ENCODE data around the gene CERCAM.
A peak's percentile ranks its signal among the peaks of the same experiment; 100 is the strongest.
"Not testable (repeated sequence)": the region's sequence is repeated elsewhere in the genome, so short reads cannot be mapped to it uniquely, and the experiment has no call there.

Gene CERCAM

DNA sequence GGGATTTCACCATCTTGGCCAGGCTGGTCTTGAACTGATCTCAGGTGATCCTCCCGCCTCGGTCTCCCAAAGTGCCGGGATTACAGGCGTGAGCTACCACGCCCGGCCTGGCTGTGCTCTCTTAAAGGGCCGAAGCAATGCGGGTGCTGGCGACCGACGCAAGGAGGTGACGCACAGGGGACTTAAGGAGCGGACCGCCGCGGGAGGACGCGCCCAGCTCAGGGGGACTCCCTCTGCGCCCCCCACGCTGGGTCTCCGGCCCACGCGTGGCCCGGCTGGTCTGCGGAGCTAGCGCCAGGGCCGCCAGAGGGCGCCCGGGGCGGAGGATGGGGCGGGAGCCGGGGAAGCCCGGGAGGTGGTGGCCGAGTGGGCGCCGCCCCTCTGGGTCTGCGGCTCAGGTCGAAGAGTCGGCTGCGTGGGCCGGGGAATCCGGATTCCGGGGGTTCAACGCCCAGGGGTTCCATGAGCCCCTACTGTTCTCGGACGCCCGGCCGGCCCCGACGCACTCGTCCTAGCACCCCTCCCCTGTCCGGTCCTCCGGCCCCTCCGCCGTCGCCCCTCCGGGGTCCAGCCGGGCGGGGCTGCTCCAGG lies 502 bp upstream of the CERCAM start:
- no peak for DNase-seq

DNA sequence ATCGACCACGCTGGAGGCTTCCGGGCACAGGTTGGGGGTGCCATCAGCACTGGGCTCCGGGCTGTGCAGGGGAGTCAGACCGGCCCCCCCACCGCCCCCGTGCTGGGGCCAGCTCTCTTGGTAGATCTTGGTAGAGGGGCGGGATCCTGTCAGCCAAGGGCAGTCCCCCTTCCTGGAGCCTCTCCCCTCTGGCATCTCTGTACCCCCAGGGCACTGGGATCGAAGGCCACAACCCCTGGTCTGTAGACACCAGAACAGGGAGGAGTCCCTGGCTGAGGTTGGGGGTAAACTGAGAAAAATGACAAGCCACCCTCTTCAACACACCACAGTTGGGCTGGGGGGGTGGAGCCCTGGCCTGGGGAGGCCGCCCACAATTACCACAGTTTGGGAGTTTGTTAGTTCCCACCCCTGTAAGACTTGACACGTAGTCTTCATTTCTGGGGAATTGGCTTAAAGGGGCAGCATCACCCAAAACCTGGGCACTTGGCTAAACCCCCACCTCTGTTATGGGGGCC lies 882 bp downstream of the CERCAM start:
- DNase-seq: no peak

DNA sequence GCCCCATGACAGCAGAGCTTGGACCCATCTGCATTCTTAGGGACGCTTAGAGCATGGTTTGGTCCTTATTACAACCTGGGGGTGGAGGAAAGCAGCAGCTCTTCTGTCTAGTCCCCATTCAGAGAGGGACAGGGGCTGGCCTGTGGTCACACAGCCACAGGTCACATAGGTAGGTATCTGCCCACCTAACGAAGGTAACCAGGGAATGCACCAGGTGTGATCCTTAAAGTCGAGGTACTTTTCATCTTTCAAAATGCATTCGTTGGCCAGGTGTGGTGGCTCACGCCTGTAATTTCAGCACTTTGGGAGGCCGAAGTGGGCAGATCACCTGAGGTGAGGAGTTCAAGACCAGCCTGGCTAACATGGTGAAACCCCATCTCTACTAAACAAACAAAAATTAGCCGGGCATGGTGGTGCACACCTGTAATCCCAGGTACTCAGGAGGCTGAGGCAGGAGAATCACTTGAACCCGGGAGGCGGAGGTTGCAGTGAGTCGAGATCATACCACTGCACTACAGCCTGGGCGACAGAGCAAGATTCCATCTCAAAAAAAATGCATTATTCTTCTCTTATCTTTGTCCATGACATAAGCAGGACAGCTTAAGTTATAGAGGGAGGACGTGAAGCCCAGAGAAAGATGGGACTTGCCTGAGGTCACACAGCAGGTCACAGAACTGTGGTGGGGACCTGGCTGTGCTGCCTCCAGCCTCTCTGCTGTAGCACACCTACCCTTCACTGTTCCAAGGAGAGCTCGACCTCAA lies 1.5 kb downstream of the CERCAM start:
- not testable (repeated sequence) for DNase-seq

DNA sequence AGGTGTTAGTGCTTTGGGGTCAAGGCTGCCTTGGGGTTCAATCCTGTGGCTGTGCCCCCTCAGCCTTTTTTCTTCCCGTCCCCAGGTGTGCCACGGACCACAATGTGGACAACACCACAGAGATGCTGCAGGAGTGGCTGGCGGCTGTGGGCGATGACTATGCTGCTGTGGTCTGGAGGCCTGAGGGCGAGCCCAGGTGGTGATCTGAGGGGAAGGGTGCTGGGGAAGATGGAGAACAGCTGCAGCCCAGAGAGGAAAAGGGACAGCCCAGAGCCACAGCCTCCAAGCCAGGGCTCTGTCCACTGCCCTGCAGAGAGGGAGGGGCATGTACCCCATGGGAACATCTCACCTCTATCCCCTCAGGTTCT lies 2.1 kb downstream of the CERCAM start:
- no peak for DNase-seq

DNA sequence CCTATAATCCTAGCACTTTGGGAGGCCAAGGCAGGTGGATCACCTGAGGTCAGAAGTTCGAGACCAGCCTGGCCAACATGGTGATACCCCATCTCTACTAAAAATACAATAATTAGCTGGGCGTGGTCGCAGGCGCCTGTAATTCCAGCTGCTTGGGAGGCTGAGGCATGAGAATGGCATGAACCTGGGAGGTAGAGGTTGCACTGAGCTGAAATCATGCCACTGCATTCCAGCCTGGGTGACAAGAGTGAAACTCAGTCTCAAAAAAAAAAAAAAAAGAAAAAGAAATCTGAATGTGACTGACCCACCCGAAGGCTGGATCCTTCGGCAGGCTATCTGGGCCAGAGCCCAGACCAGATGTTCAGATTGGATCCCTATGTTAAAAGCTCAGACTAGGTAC lies 2.7 kb downstream of the CERCAM start:
- DNase-seq: not testable (repeated sequence)

DNA sequence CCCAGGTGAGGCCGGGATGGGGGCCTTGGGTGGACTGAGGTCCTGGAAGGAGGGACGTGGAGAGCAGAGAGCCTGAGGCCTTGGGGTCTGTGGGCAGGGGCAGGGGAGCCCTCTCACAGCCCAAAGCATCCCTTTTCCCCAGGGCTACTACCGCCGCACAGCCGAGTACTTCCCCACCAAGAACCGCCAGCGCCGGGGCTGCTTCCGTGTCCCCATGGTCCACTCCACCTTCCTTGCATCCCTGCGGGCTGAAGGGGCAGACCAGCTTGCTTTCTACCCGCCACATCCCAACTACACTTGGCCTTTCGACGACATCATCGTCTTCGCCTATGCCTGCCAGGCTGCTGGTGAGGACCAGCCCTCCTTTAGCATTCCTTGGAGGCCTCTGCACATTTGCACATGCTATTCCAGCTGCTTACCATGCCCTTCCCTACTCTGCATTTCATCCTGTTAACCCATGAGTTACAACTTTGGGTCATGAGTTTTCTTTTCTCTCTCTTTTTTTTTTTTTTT lies 3.7 kb downstream of the CERCAM start:
- DNase-seq: no peak

DNA sequence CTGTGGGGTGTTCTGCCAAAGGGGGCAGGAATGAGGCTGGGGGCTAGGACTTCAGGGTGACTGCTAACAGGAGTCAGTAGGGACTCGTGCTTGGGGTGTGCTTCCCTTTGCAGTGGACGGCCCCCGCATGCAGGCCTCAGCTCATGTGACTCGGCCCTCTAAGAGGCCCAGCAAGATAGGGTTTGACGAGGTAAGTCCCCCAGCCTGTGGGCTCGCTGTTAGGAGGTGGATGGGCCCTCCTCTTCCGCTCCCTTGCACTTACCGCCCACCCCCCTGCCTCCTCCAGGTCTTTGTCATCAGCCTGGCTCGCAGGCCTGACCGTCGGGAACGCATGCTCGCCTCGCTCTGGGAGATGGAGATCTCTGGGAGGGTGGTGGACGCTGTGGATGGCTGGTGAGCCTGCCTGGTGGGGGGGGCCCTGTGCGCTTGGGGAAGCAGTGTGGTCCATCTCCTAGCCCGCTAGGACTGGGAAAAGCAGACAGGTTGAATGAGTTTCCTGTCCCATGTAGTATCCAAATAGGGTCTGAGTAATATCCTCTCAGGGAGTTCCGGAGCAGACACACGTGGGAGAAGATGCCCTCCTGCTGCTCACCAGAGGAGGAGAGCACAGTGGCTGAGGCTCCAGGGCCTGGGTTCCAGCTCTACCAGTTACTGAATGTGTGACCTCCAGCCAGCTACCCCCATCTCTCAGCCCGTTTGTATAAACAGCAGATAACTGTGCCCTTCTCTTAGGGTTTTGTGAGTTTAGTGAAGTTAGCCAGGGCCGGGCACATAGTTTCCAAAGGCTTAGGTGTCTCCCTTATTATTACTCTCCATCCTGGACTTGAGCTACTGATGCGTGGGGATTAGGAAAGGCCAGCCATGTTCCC lies 8.2 kb downstream of the CERCAM start:
- no peak for DNase-seq

DNA sequence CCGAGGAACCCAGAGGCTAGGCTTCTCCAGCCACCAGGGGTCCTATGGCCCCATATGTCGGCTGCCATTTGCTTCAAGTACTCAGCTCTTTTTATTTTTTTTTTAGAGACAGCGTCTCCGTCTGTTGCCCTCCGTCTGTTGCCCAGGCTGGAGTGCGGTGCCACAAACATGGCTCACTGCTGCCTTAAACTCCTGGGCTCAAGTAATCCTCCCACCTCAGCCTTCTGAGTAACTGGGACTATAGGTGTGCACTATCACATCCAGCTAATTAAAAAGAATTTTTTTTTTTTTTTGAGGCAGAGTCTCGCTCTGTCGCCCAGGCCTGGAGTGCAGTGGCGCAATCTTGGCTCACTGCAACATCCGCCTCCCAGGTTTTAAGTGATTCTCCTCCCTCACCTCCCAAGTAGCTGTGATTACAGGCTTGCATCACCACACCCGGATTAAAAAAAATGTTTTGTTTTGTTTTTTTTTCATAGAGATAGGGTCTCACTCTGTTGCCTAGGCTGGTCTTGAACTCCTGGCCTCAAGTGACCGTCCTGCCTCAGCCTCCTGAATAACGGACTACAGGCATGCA lies 8.9 kb downstream of the CERCAM start:
- DNase-seq: no peak

DNA sequence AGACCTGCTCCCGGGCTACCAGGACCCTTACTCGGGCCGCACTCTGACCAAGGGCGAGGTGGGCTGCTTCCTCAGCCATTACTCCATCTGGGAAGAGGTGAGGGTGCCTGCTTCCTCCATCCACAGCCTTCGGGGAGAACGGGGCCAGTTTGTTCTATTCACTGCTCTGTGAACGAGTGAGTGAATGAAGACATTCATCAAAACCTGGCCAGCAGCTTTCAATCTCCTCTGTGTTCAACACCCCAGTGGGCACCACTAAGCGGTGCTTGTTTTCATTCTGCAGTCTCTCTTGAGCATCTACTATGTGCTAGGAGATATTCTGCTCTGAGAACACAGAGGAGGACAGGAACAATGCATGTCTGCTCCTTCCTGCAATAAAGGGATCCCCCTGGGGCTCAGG lies 10.6 kb downstream of the CERCAM start:
- no peak for DNase-seq

DNA sequence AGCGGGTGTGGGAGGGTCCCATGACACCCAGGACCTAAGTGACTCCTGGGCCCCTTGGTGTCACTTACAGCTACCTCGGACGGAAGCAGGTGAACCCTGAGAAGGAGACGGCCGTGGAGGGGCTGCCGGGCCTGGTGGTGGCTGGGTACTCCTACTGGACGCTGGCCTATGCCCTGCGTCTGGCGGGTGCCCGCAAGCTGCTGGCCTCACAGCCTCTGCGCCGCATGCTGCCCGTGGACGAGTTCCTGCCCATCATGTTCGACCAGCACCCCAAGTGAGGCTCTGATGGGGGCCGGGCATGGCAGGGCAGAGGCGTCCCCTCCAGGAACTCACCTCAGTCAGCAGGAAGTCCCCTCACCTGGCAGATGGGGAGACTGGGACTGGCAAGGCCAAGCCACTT lies 13.7 kb downstream of the CERCAM start:
- no peak for DNase-seq

DNA sequence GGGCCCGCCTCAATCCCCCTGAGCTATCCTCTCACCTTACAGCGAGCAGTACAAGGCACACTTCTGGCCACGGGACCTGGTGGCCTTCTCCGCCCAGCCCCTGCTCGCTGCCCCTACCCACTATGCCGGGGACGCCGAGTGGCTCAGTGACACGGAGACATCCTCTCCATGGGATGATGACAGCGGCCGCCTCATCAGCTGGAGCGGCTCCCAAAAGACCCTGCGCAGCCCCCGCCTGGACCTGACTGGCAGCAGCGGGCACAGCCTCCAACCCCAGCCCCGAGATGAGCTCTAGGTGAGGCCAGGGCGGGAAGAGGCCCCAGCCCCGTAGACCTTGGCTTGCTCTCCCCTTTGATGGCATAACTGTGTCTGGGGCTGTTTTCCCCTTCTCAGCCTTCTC lies 15.0 kb downstream of the CERCAM start:
- DNase-seq: no peak

DNA sequence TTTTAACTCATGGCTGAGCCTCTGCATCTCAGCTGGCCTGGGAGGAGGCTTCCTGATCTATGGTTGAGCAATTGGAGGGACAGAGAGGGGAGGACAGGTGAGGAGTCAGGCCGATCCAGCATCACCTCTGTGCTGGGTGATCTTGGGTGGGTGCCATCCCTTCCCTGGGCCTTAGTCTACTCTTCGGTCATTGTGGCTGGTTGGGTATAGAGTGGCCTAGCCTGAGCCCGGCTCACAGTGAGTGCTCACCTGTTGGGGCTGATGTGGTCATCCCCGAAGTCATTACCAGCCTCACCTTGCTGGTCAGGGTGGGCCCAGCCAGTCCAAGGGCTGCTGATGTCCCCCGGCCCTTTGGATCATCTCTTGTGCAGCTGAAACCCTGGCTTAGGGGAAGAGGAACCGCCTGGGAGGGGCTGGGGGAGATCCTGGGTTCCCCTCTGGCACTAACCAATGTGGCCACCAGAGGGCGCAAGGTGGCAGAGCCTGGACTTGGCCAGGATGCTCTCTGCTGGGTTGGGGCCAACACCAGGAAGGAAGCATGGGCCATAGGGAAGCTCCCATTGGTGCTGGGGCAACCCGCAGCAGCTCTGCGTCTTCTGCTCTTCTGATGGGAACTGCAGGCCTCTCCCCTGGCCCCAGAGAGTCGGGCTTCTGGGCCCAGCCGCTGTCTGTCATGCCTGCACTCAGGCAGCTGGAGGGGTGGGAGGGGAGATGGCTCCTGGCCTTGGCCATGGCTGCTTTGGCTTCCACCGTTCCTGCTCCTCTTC lies 17.9 kb downstream of the CERCAM start:
- DNase-seq: peak; percentile 20

DNA sequence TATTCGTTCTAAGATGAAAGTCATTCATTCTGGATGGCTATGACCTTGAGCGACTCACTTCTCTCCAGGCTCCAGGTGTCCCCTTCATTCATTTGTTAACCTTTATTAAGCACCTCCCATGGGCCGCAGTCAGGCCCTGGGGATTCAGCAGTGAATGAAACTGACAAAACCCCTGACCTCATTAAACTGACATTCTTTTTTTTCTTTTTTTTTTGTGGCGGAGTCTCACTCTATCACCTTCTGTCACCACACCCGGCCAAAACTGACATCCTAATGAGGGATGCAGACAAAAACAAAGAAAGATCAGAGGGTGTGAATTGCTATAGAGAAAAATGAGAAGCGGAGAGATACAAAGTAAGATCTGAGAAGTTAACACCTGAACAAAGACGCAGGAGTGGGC lies 18.6 kb downstream of the CERCAM start:
- no peak for DNase-seq

DNA sequence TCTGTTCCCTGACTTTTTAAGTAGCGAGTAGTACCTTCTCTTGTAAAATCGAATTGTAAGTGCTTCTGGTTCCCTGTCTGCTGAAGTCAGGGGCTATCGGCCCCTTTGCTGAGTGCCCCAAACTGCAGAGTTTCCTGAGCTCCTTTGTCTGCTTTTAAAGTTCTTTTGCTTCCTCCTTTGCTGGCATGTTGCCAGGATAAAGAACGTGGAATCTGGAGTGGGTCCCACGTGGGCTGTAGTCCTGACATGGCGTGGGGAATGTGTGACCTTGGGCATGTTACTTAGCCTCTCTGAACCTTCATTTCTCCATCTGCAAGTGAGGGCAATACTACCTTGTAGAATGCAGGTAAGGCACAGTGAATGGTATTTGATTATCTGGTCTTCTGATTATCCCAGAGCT lies 21.5 kb downstream of the CERCAM start:
- DNase-seq: no peak

DNA sequence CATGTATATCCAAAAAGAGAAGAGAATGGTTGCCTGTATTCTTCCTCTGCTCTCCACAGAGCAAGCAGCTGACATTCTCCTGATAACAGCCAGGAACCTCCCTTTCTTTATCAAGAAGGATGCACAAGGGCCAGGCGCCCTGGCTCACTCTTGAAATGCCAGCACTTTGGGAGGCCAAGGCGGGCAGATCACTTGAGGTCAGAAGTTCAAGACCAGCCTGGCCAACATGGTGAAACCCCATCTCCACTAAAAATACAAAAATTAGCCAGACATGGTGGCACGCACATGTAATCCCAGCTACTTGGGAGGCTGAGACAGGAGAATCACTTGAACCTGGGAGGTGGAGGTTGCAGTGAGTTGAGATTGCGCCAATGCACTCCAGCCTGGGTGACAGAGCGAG lies 25.8 kb downstream of the CERCAM start:
- not testable (repeated sequence) for DNase-seq

DNA sequence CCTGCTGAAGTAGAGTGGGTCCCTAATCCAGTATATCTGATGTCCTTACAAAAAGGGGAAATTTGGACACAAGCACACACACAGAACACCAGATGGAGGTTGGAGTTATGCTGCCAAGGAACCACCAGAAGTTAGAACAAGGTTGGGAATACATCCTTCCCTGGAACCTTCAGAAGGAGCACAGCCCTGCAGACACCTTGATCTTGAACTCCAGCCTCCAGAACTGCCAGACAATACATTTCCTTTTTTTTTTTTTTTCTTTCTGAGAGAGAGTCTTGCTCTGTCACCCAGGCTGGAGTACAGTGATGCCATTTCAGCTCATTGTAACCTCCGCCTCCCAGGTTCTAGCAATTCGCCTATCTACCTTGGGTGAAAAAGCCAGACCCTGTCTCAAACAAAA lies 28.1 kb downstream of the CERCAM start:
- DNase-seq: no peak

DNA sequence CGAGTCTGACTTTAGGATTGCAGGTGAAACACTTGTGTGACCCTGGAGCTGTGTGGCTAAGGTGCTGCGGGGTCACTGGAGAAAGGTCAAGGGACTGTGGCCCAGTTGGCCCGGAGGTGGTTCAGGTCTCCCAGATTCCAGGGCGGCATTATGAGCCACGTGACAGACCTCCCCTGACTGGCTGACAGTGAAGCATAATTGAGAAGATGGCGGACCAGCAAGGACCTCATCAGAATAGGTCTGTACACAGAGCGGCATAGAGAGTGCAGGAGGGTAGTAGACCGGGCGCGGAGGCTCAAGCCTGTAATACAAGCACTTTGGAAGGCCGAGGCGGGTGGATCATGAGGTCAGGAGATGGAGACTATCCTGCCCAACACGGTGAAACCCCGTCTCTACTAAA lies 34.3 kb downstream of the CERCAM start:
- DNase-seq: no peak

DNA sequence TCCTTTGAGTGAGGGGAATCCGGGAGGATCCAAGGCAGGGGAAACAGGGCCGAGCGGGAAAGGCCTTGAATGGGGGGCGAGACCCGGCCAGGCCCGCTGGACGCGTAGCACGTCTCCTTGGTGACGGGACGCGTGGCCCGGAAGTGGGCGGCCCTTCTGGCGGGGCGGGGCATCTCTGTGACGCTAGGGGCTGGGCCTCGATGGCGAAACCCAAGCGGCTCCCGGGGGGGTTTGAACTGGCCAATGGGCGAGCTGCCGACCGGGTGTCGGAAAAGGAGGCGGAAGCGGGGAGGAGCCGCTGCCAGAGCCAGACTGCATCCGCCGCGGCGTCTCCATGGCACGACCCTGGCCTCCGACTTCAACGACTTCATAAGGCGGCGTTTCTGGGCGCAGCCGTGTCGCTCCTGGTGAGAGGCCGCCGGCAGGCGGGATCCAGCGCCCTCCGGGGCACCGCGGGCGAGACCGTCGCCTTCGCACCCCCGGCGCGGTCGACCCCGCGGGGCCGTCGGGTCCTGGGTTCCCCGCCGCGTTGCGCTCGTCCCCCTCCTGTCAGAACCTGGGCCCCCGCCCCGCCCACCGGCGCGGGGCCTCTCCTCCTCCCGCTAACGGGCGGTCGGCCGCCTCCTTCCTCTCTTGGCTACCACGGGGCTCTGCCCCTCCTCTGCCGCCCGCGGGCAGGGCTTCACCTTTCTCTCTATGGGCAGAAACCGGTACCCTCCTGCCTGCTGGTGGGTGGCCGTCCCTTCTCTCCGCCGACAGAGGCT lies 35.4 kb downstream of the CERCAM start, which contains the start of gene ODF2:
TSS of gene ODF2 (plus strand) at position 158 of the 764 bp plus-strand sequence. CDS start at position 244, 86 bp downstream.
- DNase-seq: peak; percentile 69

DNA sequence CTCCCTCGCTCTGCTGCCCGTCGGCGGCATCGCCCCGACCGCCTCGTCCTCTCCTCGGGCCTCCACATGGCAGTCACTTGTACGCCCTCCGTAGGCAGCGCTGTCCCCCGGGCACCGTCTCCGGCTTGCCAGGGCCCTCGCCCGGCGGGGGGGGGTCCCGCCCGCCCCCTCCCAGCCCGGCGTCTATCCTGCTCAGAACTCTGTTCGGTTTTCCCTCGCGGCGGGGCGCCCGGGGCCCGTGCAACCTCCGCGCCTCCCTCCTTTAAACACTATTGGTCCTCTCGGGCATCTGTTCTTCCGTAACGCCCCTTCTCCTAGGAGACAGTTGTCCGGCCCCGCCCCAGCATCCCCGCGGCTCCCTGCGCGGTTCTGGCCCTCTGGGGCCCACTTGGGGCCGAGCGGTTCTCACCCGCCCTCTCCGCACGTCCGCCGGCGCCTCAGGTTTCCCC lies 36.0 kb downstream of the CERCAM start:
- no peak for DNase-seq

DNA sequence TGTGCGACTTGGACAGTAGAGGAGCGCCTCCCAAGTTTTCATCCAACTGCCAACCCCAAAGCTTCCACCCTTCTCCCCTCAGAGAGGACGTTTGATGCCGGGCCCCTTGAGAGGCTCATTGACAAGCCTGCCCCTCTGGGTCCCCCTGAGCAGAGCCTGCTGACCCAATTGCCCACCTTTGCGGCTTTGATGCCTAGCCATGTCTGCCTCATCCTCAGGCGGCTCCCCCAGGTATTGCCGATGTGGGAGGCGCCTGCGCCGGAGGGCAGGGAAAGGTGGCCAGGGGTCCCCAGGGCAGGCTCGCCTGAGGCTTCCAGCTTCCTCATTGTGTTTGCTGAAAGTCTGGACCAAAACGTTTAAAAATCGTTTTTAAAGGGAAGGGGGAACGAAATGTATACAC lies 36.5 kb downstream of the CERCAM start:
- DNase-seq: no peak

DNA sequence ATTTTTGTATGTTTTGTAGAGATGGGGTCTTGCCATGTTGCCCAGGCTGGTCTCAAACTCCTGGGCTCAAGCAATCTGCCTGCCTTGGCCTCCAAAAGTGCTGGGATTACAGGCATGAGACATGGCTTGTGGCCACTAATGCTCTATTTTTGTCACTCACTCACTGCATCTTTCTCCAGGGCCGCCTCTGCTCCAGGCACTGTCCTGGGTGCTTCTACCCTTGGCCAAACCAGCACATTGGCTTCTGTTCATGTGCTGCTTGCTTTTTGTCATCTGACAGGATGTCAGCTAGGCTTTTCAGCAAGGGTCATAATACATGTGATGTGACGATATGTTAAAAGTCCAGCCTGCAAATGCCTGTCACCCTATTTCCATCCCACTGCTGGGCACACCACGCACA lies 38.4 kb downstream of the CERCAM start:
- DNase-seq: no peak
